Superior temporal gyrus (tissue), 1 donor: ENCODE data around the gene CHRNA4.
"Not testable (repeated sequence)": the region's sequence is repeated elsewhere in the genome, so short reads cannot be mapped to it uniquely, and the experiment has no call there.

Source experiments
- DNase-seq: peaks from one replicate; pipeline ENCODE4 v3.0.0-alpha.2; 2016; ENCODE audit errors: extremely low spot score

Gene CHRNA4

GRCh38 chr20:63309261-63310071 is 51.7 kb downstream of the CHRNA4 start:
- peak; percentile 38 for DNase-seq

DNA sequence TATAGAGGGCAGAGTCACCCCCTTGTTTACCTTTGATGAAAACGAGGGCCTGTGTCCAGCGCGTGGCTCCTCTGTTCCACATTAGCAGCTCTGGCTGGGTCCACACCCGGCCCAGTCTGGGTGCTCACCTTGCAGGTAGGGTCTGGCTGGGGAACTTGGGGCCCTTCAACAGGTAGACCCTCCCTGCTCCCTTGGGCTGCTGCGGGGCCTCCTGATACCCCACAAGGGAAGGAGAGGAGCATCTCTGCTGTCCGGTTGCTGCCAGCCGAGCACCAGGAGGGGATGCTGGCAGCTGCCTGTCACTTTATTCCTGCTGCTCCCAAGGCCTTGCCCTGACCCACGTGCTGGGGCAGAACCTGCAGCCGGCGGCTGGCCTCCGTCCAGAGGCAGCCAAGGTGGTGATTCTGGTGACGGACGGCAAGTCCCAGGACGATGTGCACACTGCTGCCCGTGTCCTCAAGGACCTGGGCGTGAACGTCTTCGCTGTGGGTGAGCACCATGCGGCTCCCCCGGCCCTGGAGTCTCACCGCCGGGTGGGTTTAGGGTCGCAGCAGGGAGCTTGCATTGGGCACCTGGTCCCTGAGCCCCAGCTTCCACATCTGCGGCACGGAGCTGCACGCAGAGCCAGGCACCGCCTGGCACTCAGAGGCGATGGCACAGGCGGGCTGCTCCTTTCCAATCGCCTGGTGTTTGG is 52.8 kb downstream of the CHRNA4 start:
- DNase-seq: no peak

- DNase-seq: no peak
Observed at GRCh38 chr20:63307538-63308217, 53.5 kb downstream of the CHRNA4 start.

- no peak for DNase-seq
Observed at GRCh38 chr20:63306673-63307537, 54.2 kb downstream of the CHRNA4 start.

- not testable (repeated sequence) for DNase-seq
Observed at GRCh38 chr20:63305933-63306672, 55.0 kb downstream of the CHRNA4 start.

- DNase-seq: no peak
Observed at GRCh38 chr20:63305393-63305792, 55.8 kb downstream of the CHRNA4 start.

- DNase-seq: no peak
Observed at GRCh38 chr20:63303095-63303666, 58.0 kb downstream of the CHRNA4 start.

GRCh38 chr20:63301671-63302070 is 59.5 kb downstream of the CHRNA4 start:
- no peak for DNase-seq

DNA sequence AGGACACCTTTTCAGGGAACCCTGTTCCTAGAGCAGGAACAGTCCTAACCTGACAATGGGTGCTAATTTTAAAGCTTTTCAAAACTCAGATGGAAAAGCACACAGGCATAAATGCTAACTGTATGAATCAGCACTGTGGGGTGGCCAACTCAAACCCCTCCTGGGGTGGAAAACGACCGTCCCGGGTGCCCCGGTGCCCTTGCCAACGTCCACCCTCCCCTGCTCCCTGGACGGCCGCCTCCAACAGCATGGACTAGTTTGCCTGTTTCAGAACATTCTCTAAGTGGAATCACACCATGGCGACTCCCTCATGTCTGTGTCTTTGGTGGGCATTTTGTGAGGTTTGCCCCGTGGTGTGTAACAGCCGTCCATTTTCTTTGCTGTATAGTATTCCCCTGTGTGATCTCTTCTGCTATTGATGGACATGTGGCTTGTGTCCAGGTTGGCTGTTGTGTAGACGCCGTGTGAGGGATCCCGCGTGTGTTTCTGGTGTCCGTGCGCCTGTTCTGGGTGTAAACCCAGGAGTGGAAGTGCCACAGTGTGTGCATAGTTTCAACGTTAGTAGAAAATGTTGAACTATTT is 62.3 kb downstream of the CHRNA4 start:
- no peak for DNase-seq

GRCh38 chr20:63297796-63298572 is 63.2 kb downstream of the CHRNA4 start:
- no peak for DNase-seq

DNA sequence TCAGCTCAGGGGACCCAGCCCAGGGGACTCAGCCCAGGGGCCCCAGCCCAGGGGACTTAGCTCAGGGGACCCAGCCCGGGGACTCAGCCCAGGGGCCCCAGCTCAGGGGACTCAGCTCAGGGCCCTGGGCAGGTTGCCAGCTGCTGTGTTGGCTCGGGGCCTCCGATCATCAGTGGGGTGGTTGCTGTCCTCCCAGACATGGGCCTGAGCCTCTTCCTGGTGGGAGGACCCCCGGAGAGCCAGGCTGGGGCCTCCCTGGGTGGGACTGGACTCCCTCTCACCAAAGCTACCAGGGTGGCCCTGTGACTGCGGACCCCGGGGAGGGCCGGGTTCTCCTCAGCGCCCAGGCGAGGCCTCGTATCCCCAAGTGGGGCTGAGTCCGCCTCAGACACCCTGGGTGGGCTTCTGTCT is 63.8 kb downstream of the CHRNA4 start:
- no peak for DNase-seq

DNA sequence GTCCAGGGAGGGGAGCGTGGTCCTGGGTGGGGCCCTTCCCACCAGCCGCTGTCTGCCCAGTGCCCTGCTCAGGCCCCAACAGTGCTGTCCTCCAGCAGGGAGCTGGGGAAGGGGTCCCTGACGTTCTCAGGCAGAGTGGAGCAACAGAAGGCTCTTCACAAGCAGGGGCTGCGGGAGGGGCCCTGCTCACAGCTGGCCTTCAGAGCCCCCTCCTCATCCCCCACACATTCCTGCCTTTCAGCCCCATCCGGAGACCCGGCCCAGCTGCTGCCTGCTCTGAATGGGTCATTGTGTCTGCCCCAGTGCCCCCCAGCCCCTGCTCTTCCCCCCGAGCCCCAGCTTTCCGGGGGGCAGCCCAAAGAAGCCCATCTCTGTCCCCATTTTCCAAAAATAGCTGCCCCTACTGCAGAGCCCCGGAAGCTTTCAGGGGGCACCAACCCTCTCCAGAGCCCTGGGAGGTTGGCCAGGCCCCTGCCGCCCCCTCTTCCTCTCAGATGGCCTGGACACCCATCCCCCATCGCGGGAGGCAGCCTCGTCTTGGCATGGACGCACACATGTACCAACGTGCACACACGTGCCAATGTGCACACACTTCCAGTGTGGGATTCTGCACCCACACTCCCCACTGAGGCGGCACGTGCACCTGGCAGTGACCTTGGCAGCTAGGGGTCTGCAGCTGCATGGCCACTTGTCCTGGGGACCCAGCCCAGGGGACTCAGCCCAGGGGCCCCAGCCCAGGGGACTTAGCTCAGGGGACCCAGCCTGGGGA is 64.4 kb downstream of the CHRNA4 start:
- DNase-seq: no peak

GRCh38 chr20:63295846-63296245 is 65.3 kb downstream of the CHRNA4 start:
- DNase-seq: no peak

- no peak for DNase-seq
Observed at GRCh38 chr20:63295422-63295821, 65.7 kb downstream of the CHRNA4 start.

DNA sequence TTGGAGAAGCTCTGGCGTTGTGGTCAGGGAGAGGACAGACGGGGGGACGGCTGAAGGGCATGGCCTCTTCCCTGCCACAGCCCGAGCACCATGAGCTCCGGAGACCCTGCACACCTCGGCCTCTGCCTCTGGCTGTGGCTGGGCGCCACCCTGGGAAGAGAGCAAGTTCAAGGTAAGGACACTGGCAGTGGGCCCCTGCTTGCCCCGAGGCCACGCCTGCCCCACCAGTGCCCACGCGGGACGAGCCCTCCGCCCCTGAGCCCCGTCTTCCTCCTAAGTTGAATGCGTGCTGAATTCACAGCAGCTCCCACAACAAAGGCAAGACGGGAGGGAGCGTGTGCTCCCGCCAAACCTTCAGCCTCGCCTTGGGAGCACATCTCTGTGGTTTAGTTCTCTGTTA is 66.1 kb downstream of the CHRNA4 start:
- DNase-seq: no peak

DNA sequence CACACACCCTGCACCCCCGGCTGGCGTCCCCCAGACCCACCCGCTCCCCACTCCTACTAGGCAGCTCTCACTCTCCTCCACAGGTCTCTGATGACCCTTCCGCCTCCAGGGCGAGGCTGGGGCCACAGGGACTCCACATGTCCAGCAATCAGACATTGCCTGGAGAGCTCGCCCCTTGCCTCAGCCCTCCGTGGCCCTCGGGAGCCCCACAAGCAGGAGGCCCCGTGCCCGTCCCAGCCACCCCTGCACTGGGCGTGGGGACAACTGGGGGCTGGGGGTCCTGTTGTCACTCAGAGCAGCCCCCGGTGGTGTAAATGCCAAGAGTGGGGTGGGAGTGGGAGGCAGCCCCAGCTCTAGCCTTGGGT is 66.6 kb downstream of the CHRNA4 start:
- no peak for DNase-seq

DNA sequence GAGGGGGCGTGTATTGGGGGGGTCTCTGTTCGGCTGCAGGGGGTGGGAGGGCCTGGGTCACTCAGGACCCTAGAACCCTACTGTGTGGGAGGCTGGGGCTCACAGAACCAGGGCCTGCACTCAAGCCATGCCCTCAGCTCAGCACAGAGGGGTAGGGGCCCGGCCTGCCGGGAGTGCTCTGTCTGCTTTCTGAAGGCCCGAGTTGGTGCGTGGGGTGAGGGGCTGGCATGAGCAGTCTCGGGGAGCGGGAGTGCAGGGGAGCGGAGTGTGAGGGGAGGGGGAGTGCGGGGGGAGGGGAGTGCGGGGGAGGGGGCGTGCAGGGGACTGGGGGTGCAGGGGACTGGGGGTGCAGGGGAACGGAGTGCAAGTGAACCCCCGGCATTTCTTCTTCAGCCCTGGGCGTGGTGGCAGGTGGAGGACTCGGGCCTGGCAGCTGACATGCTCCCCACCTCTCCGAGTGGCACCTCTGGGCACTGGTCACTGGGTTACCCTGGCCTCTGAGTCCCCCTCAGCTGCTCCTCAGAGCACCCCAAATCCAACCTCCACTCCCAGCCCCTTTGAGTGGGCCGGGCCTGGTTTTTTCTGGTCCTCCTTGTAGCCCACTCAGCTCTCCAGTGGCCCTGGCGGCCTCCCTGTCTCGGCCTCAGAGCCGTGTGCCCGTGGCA is 67.1 kb downstream of the CHRNA4 start:
- DNase-seq: no peak

- DNase-seq: no peak
Observed at GRCh38 chr20:63293456-63293855, 67.7 kb downstream of the CHRNA4 start.
